Inflammatory macrophage treated with lipopolysaccharide for 4 hours (primary cell): ENCODE measurements around the gene TYROBP.
"Not testable (repeated sequence)": the region's sequence is repeated elsewhere in the genome, so short reads cannot be mapped to it uniquely, and the experiment has no call there.

Experiments used
- DNase-seq: peaks from one replicate; pipeline ENCODE4 v3.0.0-alpha.2; 2020

TYROBP gene

GRCh38 chr19:35931161-35931873 is 23.2 kb upstream of the TYROBP start:
- DNase-seq, result peak; percentile 100

GRCh38 chr19:35929876-35930275 is 21.8 kb upstream of the TYROBP start:
- DNase-seq, result peak; percentile 86

GRCh38 chr19:35928507-35928906 is 20.4 kb upstream of the TYROBP start:
- no peak for DNase-seq

GRCh38 chr19:35925501-35925900 is 17.4 kb upstream of the TYROBP start:
- DNase-seq, result no peak

GRCh38 chr19:35921012-35921411 is 12.9 kb upstream of the TYROBP start:
- no peak for DNase-seq

GRCh38 chr19:35919306-35919705 is 11.2 kb upstream of the TYROBP start:
- no peak for DNase-seq

GRCh38 chr19:35915443-35915842 is 7.3 kb upstream of the TYROBP start:
- DNase-seq, result peak; percentile 83

- peak; percentile 97 for DNase-seq
Measured at GRCh38 chr19:35913589-35913988, 5.5 kb upstream of the TYROBP start.

- no peak for DNase-seq
Measured at GRCh38 chr19:35911790-35912189, 3.7 kb upstream of the TYROBP start.

- peak; percentile 30 for DNase-seq
Measured at GRCh38 chr19:35911173-35911572, 3.1 kb upstream of the TYROBP start.

GRCh38 chr19:35910355-35910754 is 2.3 kb upstream of the TYROBP start:
- not testable (repeated sequence) for DNase-seq

GRCh38 chr19:35909684-35910035 is 1.6 kb upstream of the TYROBP start:
- DNase-seq, result no peak

GRCh38 chr19:35908973-35909683 is 1.0 kb upstream of the TYROBP start:
- peak; percentile 99 for DNase-seq

- no peak for DNase-seq
Measured at GRCh38 chr19:35907377-35907745, 734 bp downstream of the TYROBP start.

- no peak for DNase-seq
Measured at GRCh38 chr19:35905178-35905727, 2.8 kb downstream of the TYROBP start.

- DNase-seq, result peak; percentile 73
Measured at GRCh38 chr19:35904311-35905068, 3.6 kb downstream of the TYROBP start.

- peak; percentile 90 for DNase-seq
Measured at GRCh38 chr19:35903550-35904179, 4.4 kb downstream of the TYROBP start.

- DNase-seq, result no peak
Measured at GRCh38 chr19:35902870-35903475, 5.1 kb downstream of the TYROBP start.

- DNase-seq, result peak; percentile 73
Measured at GRCh38 chr19:35901854-35902661, 6.0 kb downstream of the TYROBP start, which contains the start of gene HCST. Gene HCST (plus strand): TSS chr19:35902529. CDS start chr19:35902594, 65 bp downstream.

- DNase-seq, result peak; percentile 41
Measured at GRCh38 chr19:35901055-35901644, 6.9 kb downstream of the TYROBP start.

GRCh38 chr19:35899547-35900214 is 8.4 kb downstream of the TYROBP start:
- DNase-seq, result peak; percentile 85
